AG04450 (cell line): ENCODE results near the gene PCDHGB2. TPM values are rescaled to one million over a fixed set of nuclear protein-coding genes. Genes with fewer than 3 reads are reported as not detected.
"Not testable (repeated sequence)": the region's sequence is repeated elsewhere in the genome, so short reads cannot be mapped to it uniquely, and the experiment has no call there.

Source experiments
- CTCF ChIA-PET: fragments of 300-600, 350-600 bp; formaldehyde crosslinking; extraction: SDS; loops from one replicate; lab custom pipeline; 2022; ENCODE audit warnings: antibody characterized with exemption, inconsistent platforms; lab: Charles Lee
- POLR2A ChIA-PET: fragments of 350-600 bp; formaldehyde crosslinking; extraction: SDS; loops from one replicate; lab custom pipeline; 2021; ENCODE audit warnings: antibody characterized with exemption, inconsistent platforms; lab: Yijun Ruan, JAX
- DNase-seq: peaks from one replicate; pipeline ENCODE4 v3.0.0-alpha.2; 2011; ENCODE audit warnings: low read depth, low spot score
- H3K27ac ChIP-seq: one replicate; pipeline ENCODE4 v1.5.1; 2012; ENCODE audit warnings: low read depth, low read length, control low read depth
- H3K27me3 ChIP-seq: one replicate; pipeline ENCODE4 v1.6.0; 2012; ENCODE audit warnings: low read length; ENCODE audit not compliant: control insufficient read depth, insufficient read depth
- H3K4me3 ChIP-seq: 2 replicates; pipeline ENCODE4 v1.5.1; 2011; ENCODE audit warnings: mild to moderate bottlenecking, low read depth, low read length, control low read depth
- H3K9me3 ChIP-seq: 2 replicates; pipeline ENCODE4 v1.5.1; 2012; ENCODE audit warnings: low read length; ENCODE audit not compliant: control insufficient read depth, insufficient read depth
- CTCF ChIP-seq: IDR thresholded peaks from 2 replicates; pipeline ENCODE4 v1.5.1; 2011; ENCODE audit warnings: low read depth, low read length, control low read depth, inconsistent platforms
- polyA plus RNA-seq: library from polyadenylated mRNA; depleted of rRNA; stranded (reverse); fragments of >200 nt; gene quantifications from 2 replicates; pipeline ENCODE4 v1.2.3, GENCODE V29; 2011

Gene PCDHGB2
- polyA plus RNA-seq, 1 experiment: 4.6 TPM

- Histone ChIP-seq H3K9me3 (peaks cover 44% of the 10 kb centered on the region), H3K4me3 (peak within 1 kb of the TSS; percentile 31), H3K27me3 (peaks cover 7% of the 10 kb centered on the region), H3K27ac (no peak within 1 kb of the TSS)
- no peak for DNase-seq
- POLR2A ChIA-PET: interaction anchor here (1.6 kb wide), 1 partner anchor 10 kb away, joined by 12 read pairs; the partner anchor contains the start of gene TAF7
- CTCF ChIA-PET: interaction anchor here (0.6 to 8.5 kb wide), 22 partner anchors 9 to 237 kb away, joined by 3 to 133 read pairs (median 5); partner anchors contain the start of genes PCDHGA10, PCDHGA2, PCDHGA3 and PCDHGA5
- TF ChIP-seq CTCF: peak; percentile 51
Measured at GRCh38 chr5:141330299-141331080, 29.3 kb upstream of the PCDHGB2 start, which contains the start of gene PCDHGA1. Gene PCDHGA1, plus strand, starts transcription at chr5:141330514.

GRCh38 chr5:141332571-141332970 lies 27.2 kb upstream of the PCDHGB2 start:
- H3K27ac ChIP-seq, CTCF ChIA-PET, H3K27me3 ChIP-seq, H3K4me3 ChIP-seq, DNase-seq, POLR2A ChIA-PET: not testable (repeated sequence)
- peaks cover 37% of the 10 kb centered on the region for H3K9me3 ChIP-seq

GRCh38 chr5:141338538-141339306 lies 21.1 kb upstream of the PCDHGB2 start, which contains the start of gene PCDHGA2:
Gene PCDHGA2, plus strand, starts transcription at chr5:141338760.
- Histone ChIP-seq H3K9me3 (peaks cover 34% of the 10 kb centered on the region), H3K27ac (no peak within 1 kb of the TSS), H3K4me3 (peak within 1 kb of the TSS; percentile 51), H3K27me3 (peaks cover 6% of the 10 kb centered on the region)
- POLR2A ChIA-PET: interaction anchor here (1.2 kb wide), 1 partner anchor 18 kb away, joined by 3 read pairs; the partner anchor contains the start of gene TAF7
- no peak for DNase-seq
- CTCF ChIA-PET: interaction anchor here (0.6 to 3.0 kb wide), 24 partner anchors 8 to 252 kb away, joined by 3 to 57 read pairs (median 4); partner anchors contain the start of genes PCDHGA1, PCDHGA10, PCDHGB1 and PCDHGB3
- peak; percentile 57 for TF ChIP-seq CTCF

GRCh38 chr5:141340781-141341354 lies 18.9 kb upstream of the PCDHGB2 start:
- H3K27me3 ChIP-seq, DNase-seq, H3K4me3 ChIP-seq, POLR2A ChIA-PET, H3K27ac ChIP-seq: not testable (repeated sequence)
- CTCF ChIA-PET: interaction anchor here (4.5 kb wide), 1 partner anchor 223 kb away, joined by 18 read pairs; no protein-coding TSS in a partner anchor
- H3K9me3 ChIP-seq: peaks cover 50% of the 10 kb centered on the region

- no peak for DNase-seq
- ChIA-PET POLR2A (no interaction called here), CTCF (interaction anchor here (0.7 to 4.5 kb wide), 7 partner anchors 11 to 224 kb away, joined by 3 to 18 read pairs (median 5); partner anchors contain the start of gene PCDHGA1)
- peaks cover 55% of the 10 kb centered on the region for H3K9me3 ChIP-seq
- no peak for TF ChIP-seq CTCF
- no peak overlapping the region for H3K27ac ChIP-seq
- no peak overlapping the region for H3K4me3 ChIP-seq
- H3K27me3 ChIP-seq: peaks cover 6% of the 10 kb centered on the region
Measured at GRCh38 chr5:141342773-141343172, 17.0 kb upstream of the PCDHGB2 start.
